Esophagus squamous epithelium (tissue), 5 donors: ENCODE results near the gene IFNA21. TPM values are rescaled to one million over a fixed set of nuclear protein-coding genes. Genes with fewer than 3 reads are reported as not detected.

Source experiments
- DNase-seq: peaks from one replicate; lab custom pipeline; 2025; lab: John Stamatoyannopoulos, UW
- H3K27ac ChIP-seq, 4 donors: fragments of 200-600 bp; sonication (generic); one replicate each; pipeline ENCODE4 v1.5.1; 2016 to 2019; ENCODE audit warnings: mild to moderate bottlenecking in 1 of 4
- H3K27me3 ChIP-seq, 4 donors: fragments of 200-600 bp; sonication (generic); 1 replicate in 3 of 4; 2 replicates in 1 of 4; pipeline versions ENCODE4 v1.5.1 to v1.6.0; 2017 to 2021; ENCODE audit warnings: antibody characterized with exemption in 1 of 4
- H3K36me3 ChIP-seq, 3 donors: fragments of 200-600 bp; sonication (generic); one replicate each; pipeline ENCODE4 v1.5.1; 2016 to 2019
- H3K4me1 ChIP-seq, 3 donors: fragments of 200-600 bp; sonication (generic); one replicate each; pipeline ENCODE4 v1.5.1; 2017 to 2019
- H3K4me3 ChIP-seq, 4 donors: fragments of 200-600 bp; sonication (generic); 1 replicate in 3 of 4; 2 replicates in 1 of 4; pipeline ENCODE4 v1.5.1; 2016 to 2019; ENCODE audit warnings: mild to moderate bottlenecking in 2 of 4, moderate library complexity in 1 of 4
- H3K9me3 ChIP-seq, 3 donors: fragments of 200-600 bp; sonication (generic); one replicate each; pipeline ENCODE4 v1.5.1; 2016 to 2019
- POLR2A ChIP-seq, 4 donors: fragments of 450-650 bp; IDR thresholded peaks; one replicate each; pipeline ENCODE4 v1.6.1; 2017; ENCODE audit warnings: antibody characterized with exemption in 4 of 4, mild to moderate bottlenecking in 4 of 4, moderate library complexity in 3 of 4
- WGBS, 2 donors: methylation state at CpG; one replicate each; pipeline ENCODE4 v1.1.5; 2018; 5-methylcytosine and 5-hydroxymethylcytosine counted together
- intact Hi-C: fragments of 100-400 bp; cut with DNase I; formaldehyde crosslinking; loops from one replicate; pipeline ENCODE4 v1.15.0; 2022
- total RNA-seq, 4 donors: library from RNA; depleted of rRNA; stranded (reverse); fragments of >200 nt; gene quantifications; one replicate each; pipeline ENCODE4 v1.1.0, GENCODE V29; 2016
- TF ChIP-seq, protein P1 (sequence below), 6 experiments: fragments of 450-650 bp in 4 of 6; fragments of 200-600 bp in 2 of 6; sonication (generic) in 2 of 6; IDR thresholded peaks; one replicate each; pipeline ENCODE4 v1.5.1; 2016 to 2019; ENCODE audit warnings: antibody characterized with exemption in 6 of 6, mild to moderate bottlenecking in 4 of 6, moderate library complexity in 4 of 6
- donor health status: DM: yes; HTN: yes; CAD: no.

Gene IFNA21
- total RNA-seq, 4 donors from 2014 or later, result not detected

DNA sequence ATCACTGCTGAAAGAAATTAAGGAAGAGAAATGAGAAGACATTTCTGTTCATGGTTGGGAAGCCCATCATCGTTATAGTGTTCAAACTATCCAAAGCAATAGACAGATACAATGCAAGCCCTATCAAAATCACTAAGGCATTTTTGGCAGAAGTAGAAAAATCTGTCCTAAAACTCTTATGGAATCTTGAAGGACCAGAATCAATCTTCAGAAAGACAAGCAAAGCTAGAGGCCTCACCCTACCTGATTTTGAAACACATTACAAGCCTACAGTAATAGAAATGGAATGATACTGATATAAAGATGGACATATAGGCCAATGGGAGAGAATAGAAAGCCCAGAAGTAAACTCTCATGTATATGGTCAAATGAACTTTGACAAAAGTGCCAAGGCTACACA, 4.9 kb upstream of the IFNA21 start:
- 81 to 90% methylated on average over 1 of the region's 1 CpG for WGBS, 2 donors
- Histone ChIP-seq H3K9me3 (no peaks in the 10 kb centered on the region), H3K4me3 (no peak overlapping the region), H3K27me3 (no peaks in the 10 kb centered on the region), H3K27ac (no peak overlapping the region), H3K36me3 (no peaks in the 10 kb centered on the region), H3K4me1 (no peaks in the 10 kb centered on the region)
- TF ChIP-seq, protein P1, sequence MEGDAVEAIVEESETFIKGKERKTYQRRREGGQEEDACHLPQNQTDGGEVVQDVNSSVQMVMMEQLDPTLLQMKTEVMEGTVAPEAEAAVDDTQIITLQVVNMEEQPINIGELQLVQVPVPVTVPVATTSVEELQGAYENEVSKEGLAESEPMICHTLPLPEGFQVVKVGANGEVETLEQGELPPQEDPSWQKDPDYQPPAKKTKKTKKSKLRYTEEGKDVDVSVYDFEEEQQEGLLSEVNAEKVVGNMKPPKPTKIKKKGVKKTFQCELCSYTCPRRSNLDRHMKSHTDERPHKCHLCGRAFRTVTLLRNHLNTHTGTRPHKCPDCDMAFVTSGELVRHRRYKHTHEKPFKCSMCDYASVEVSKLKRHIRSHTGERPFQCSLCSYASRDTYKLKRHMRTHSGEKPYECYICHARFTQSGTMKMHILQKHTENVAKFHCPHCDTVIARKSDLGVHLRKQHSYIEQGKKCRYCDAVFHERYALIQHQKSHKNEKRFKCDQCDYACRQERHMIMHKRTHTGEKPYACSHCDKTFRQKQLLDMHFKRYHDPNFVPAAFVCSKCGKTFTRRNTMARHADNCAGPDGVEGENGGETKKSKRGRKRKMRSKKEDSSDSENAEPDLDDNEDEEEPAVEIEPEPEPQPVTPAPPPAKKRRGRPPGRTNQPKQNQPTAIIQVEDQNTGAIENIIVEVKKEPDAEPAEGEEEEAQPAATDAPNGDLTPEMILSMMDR (IDR thresholded peaks at IDR 0.05), result no peak
- TF ChIP-seq POLR2A (IDR thresholded peaks at IDR 0.05), result no peak
- intact Hi-C loops, result no loop called here
- DNase-seq, result no peak

DNA sequence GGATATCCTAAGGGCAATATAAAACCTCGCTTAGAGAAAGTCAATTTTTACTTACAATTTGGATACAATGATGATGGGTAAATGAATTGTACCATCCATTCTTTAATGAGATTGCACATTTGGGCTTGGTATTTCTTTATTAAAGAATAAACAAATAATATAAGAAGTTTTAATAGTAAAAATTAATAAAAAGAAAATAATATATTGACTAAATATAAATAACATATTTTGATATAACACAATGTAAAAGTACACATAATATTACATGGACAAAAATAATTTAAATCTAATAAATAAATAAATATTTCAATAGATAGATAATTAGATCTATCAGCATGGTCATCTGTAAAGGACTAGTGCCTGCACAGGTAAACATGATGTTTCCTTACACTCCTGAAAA, 944 bp downstream of the IFNA21 start:
- no peak overlapping the region for H3K27ac ChIP-seq
- no peak overlapping the region for H3K4me3 ChIP-seq
- intact Hi-C loops, result no loop called here
- TF ChIP-seq, protein P1 (IDR thresholded peaks at IDR 0.05), result no peak
- no peak for TF ChIP-seq POLR2A (IDR thresholded peaks at IDR 0.05)
- H3K9me3 ChIP-seq, result no peaks in the 10 kb centered on the region
- no peaks in the 10 kb centered on the region for H3K27me3 ChIP-seq
- DNase-seq, result no peak
- 78 to 84% methylated on average over 1 of the region's 1 CpG for WGBS, 2 donors
- no peaks in the 10 kb centered on the region for H3K36me3 ChIP-seq
- H3K4me1 ChIP-seq, result no peaks in the 10 kb centered on the region

DNA sequence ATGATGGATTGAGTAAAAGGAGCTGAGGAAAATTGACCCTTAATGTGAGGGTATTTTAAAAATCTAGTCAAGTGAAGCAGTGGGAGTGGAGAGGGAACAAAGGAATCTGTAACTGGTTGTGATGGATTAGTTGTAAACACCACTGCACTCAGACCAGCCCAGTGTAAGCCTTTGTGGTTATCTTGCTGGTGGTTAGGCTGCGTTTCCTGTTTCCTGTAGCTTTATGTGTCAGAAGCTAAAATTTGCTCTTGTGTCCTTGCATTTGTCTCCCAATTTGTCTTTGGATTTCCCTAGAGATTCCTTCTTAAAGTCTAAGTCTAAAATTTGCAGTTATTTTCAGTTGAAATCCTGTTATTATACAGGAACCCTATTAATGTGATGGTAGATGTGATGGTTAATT, 6.3 kb downstream of the IFNA21 start:
- no peak for DNase-seq
- Histone ChIP-seq H3K4me3 (no peak overlapping the region), H3K27ac (no peak overlapping the region), H3K36me3 (no peaks in the 10 kb centered on the region), H3K9me3 (no peaks in the 10 kb centered on the region), H3K4me1 (no peaks in the 10 kb centered on the region), H3K27me3 (no peaks in the 10 kb centered on the region)
- intact Hi-C loops, result no loop called here
- TF ChIP-seq POLR2A (IDR thresholded peaks at IDR 0.05), result no peak
- TF ChIP-seq, protein P1 (IDR thresholded peaks at IDR 0.05), result no peak
- 0% methylated on average over 1 of the region's 1 CpG for WGBS, 2 donors

DNA sequence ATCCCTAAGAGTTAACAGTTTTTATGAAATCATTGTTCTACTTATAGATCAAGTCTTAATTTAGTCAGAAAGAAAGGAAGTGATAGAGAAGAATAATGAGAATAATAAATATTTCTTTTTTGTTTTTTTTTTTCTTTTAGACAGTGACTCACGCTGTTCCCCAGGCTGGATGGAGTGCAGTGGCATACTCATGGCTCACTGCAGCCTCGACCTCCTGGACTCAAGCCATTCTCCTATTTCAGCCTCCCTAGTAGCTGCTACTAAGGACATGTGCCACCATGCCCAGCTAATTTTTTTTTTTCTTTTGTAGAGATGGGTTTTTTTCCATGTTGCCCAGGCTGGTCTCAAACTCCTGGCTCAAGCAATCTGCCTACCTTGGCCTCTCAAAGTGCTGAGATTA, 11.0 kb downstream of the IFNA21 start:
- 40 to 46% methylated on average over 2 of the region's 2 CpGs for WGBS, 2 donors
- Histone ChIP-seq H3K4me3 (no peak overlapping the region), H3K27ac (no peak overlapping the region), H3K36me3 (no peaks in the 10 kb centered on the region), H3K9me3 (no peaks in the 10 kb centered on the region), H3K27me3 (no peaks in the 10 kb centered on the region), H3K4me1 (peaks cover 0 to 5% (median 0%) of the 10 kb centered on the region in 3 donors)
- DNase-seq, result no peak
- no peak for TF ChIP-seq POLR2A (IDR thresholded peaks at IDR 0.05)
- TF ChIP-seq, protein P1 (IDR thresholded peaks at IDR 0.05), result no peak
- intact Hi-C loops, result no loop called here

DNA sequence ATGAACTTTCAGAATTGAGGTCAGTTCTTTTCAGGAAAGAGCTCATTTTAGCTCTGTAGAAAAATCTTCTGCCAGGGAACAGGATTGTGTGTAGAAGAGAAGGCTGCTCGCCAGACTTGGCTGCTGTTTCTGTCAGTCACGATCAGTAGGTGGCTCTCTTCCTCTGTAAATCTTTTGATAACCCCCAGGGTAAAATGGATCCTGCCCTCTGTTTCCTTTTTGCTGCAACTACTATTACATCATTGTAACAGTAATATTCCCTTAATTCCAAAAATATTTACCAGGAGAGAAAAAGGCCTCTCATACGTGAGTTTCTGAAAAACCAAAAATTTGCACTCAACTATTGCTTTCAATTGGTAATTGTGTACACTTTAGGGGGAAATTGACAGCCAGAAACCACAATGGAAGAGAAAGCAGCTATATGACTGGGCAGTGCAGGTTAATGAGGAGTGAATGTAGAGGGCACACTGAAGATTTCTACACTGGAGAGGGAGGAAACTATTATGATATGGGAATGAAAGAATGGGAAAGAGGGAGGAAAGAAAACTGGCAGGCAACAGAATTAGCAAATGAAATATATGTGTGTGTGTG, 12.3 kb downstream of the IFNA21 start:
- H3K27me3 ChIP-seq, result no peaks in the 10 kb centered on the region
- H3K27ac ChIP-seq, result no peak overlapping the region
- H3K9me3 ChIP-seq, result no peaks in the 10 kb centered on the region
- intact Hi-C loops, result no loop called here
- peaks cover 0 to 5% (median 0%) of the 10 kb centered on the region in 3 donors for H3K4me1 ChIP-seq
- no peaks in the 10 kb centered on the region for H3K36me3 ChIP-seq
- no peak for DNase-seq
- H3K4me3 ChIP-seq, result no peak overlapping the region
- TF ChIP-seq, protein P1 (IDR thresholded peaks at IDR 0.05), result no peak
- no peak for TF ChIP-seq POLR2A (IDR thresholded peaks at IDR 0.05)
- 10 to 21% methylated on average over 3 of the region's 3 CpGs for WGBS, 2 donors
